Stimulated activated CD4-positive, alpha-beta T cell treated with anti-CD3 and anti-CD28 coated beads, Interleukin-12 subunit alpha, Interleukin-12 subunit beta, amount 100 ng/mL, for 4 hours (primary cell): ENCODE measurements around the gene TMEM129.
"Not testable (repeated sequence)": the region's sequence is repeated elsewhere in the genome, so short reads cannot be mapped to it uniquely, and the experiment has no call there.

Experiments used
- DNase-seq: peaks from one replicate; pipeline ENCODE4 v3.0.0-alpha.2; 2020

Gene TMEM129

GRCh38 chr4:1685235-1686150, 35.6 kb downstream of the TMEM129 start:
- DNase-seq = no peak

GRCh38 chr4:1684506-1685234, 36.5 kb downstream of the TMEM129 start:
- DNase-seq = peak; percentile 98

- peak; percentile 31 for DNase-seq
Observed at GRCh38 chr4:1683736-1684505, 37.2 kb downstream of the TMEM129 start, which contains the start of gene FAM53A. Gene FAM53A, minus strand, starts transcription at chr4:1684313. Its CDS starts 15,572 bp downstream, at chr4:1668741.

DNA sequence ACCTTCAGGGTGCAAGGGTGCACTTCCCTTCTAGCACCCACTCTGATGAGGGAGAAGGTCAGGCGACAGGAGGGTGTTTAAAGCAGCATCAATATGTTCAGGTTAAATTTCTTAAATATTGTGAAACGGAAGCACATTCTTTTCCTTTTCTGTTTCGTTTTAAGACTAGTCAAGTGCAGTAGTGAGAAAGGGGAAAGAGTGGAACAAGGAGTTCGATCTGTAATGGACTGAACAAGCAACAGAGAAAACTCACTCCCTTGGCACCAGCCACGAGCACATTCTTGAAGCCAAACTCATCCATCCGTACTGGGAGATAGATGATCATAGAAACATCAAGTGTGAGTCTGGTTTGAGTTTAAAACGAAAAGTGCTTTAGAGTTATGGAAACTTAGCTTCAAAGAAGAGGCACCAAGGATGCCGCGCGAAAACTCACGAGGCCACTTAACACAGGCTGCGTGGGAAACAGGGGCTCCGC, 37.8 kb downstream of the TMEM129 start:
- DNase-seq = no peak

DNA sequence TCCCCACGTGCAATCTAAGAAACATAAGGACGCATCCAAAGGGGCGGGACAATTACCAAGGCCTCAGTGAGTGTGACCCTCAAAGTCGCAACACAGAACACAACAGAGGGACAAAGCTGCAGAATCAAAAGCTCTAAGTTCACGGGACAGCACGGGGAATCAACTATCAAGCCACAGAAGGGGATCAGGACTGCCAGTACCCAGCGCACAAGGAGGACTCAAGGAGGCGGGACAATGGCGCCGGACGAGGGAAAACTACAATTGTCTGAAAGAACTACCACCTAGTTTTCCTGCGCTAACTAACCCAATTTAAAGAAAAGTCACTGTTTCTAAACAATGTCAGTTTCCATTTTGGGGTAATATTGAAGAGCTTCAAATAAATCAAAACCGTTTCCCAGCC, 38.3 kb downstream of the TMEM129 start:
- DNase-seq = no peak

DNA sequence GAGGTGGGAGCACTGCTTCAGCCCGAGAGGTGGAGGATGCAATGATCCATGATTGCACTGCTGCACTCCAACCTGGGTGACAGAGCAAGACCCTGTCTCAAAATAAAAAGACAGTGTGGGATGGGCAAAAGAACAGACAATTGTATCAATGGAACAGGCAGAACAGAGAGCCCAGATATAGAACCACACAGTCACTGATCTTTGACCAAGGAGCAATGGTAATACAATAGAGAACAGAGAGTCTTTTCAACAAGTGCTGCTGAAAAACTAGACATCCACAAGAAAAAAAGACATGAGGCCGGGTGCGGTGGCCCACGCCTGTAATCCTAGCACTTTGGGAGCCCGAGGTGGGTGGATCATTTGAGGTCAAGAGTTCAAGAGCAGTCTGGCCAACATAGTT, 42.9 kb downstream of the TMEM129 start:
- no peak for DNase-seq

- DNase-seq = no peak
Observed at GRCh38 chr4:1676605-1677525, 44.3 kb downstream of the TMEM129 start.

DNA sequence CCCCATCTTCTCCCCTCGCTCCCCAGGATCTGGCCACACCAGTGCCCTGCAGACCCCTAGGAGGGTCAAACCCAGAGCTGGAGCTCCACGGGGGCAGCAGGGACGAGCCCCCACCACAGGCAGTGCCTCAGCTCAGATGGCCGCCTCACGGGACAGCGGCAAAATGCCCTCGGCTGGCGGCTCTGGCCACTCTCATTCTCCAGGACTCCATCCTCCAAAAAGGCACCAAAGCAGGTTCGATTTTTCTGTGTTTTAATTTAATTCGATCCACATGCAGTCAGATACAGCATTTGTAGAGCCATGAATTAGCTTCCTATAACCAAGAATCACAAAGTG, 45.4 kb downstream of the TMEM129 start:
- DNase-seq = no peak

GRCh38 chr4:1675136-1675801, 45.9 kb downstream of the TMEM129 start:
- DNase-seq = no peak

GRCh38 chr4:1674682-1675081, 46.4 kb downstream of the TMEM129 start:
- no peak for DNase-seq

GRCh38 chr4:1673671-1674070, 47.5 kb downstream of the TMEM129 start:
- DNase-seq = no peak

DNA sequence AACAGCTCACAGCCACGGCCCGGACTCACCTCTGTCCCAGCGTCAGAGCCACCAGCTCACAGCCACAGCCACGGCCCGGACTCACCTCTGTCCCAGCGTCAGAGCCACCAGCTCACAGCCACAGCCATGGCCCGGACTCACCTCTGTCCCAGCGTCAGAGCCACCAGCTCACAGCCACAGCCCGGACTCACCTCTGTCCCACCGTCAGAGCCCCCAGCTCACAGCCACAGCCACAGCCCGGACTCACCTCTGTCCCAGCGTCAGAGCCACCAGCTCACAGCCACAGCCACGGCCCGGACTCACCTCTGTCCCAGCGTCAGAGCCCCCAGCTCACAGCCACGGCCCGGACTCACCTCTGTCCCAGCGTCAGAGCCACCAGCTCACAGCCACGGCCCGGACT, 50.1 kb downstream of the TMEM129 start:
- DNase-seq = not testable (repeated sequence)

DNA sequence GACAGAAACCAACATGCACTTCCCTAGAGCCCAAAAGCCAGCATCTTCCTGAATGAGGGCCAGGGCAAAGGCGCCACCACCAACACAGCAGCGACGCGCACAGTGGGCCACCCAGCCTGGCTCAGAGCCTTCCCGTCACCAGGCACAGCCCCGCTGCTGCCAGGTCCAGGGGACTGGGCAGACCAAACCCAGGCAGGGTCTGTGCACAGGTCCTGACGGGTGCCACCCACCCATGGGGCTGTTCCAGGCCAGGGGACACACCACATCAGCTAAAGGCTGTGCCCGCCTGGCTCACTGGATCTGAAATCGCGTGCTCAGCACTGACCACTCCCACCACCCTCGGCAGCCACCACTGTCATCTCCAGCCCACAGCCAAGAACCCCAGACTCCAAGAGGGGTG, 50.8 kb downstream of the TMEM129 start:
- DNase-seq = no peak

GRCh38 chr4:1669850-1670249, 51.3 kb downstream of the TMEM129 start:
- DNase-seq = no peak

GRCh38 chr4:1669270-1669669, 51.9 kb downstream of the TMEM129 start:
- no peak for DNase-seq

- no peak for DNase-seq
Observed at GRCh38 chr4:1668488-1668840, 52.7 kb downstream of the TMEM129 start.

- no peak for DNase-seq
Observed at GRCh38 chr4:1667273-1667672, 53.9 kb downstream of the TMEM129 start.

DNA sequence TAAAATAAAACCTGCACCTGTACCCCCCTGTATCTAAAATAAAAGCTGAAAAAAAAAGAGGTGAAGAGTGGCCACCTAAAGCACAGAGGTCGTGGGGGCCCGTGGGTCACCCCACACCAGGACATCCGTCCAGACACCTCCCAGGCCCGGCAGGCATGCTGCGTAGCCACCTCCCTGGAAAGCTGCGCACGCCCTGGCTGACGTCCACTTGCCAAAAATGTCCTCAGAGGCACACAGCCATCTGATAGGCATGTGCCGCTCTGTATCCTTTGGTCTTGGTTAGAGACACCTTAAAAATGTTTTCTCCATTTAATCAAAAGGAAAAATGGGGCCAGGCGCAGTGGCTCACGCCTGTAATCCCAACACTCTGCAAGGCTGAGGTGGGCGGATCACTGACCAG, 54.7 kb downstream of the TMEM129 start:
- DNase-seq = no peak
